ENCODE measurements around the gene OR2S2.
"Not testable (repeated sequence)": the region's sequence is repeated elsewhere in the genome, so short reads cannot be mapped to it uniquely, and the experiment has no call there.

OR2S2 gene

GRCh38 chr9:35962126-35962906, 4.4 kb upstream of the OR2S2 start:
- DNase-seq = no peak

- no peak for DNase-seq
These were observed 2.2 kb upstream of the OR2S2 start for GRCh38 chr9:35960039-35960655.

- no peak for DNase-seq
These were observed 1.3 kb downstream of the OR2S2 start for GRCh38 chr9:35956651-35957050.

GRCh38 chr9:35954942-35955546, 2.9 kb downstream of the OR2S2 start:
- DNase-seq = no peak

- DNase-seq = no peak
These were observed 5.3 kb downstream of the OR2S2 start for GRCh38 chr9:35952526-35953191.

- DNase-seq = no peak
These were observed 6.2 kb downstream of the OR2S2 start for GRCh38 chr9:35951736-35952135.

GRCh38 chr9:35948901-35949318, 9.0 kb downstream of the OR2S2 start:
- no peak for DNase-seq

GRCh38 chr9:35948451-35948850, 9.5 kb downstream of the OR2S2 start:
- DNase-seq = no peak

- peak; percentile 20 for DNase-seq
These were observed 12.5 kb downstream of the OR2S2 start for GRCh38 chr9:35945341-35946018.

GRCh38 chr9:35944841-35945240, 13.1 kb downstream of the OR2S2 start:
- DNase-seq = no peak

- DNase-seq = no peak
These were observed 13.8 kb downstream of the OR2S2 start for GRCh38 chr9:35944173-35944572.

- no peak for DNase-seq
These were observed 15.7 kb downstream of the OR2S2 start for GRCh38 chr9:35942286-35942685.

GRCh38 chr9:35940458-35941407, 17.2 kb downstream of the OR2S2 start:
- no peak for DNase-seq

- no peak for DNase-seq
These were observed 18.2 kb downstream of the OR2S2 start for GRCh38 chr9:35939679-35940250.

GRCh38 chr9:35938474-35939356, 19.2 kb downstream of the OR2S2 start:
- no peak for DNase-seq

- no peak for DNase-seq
These were observed 20.7 kb downstream of the OR2S2 start for GRCh38 chr9:35937227-35937626.

GRCh38 chr9:35935755-35936509, 22.0 kb downstream of the OR2S2 start:
- DNase-seq = no peak

- no peak for DNase-seq
These were observed 22.7 kb downstream of the OR2S2 start for GRCh38 chr9:35935261-35935660.

GRCh38 chr9:35934069-35934468, 23.9 kb downstream of the OR2S2 start:
- DNase-seq = not testable (repeated sequence)

Data from NCI-H187 treated with DMSO at 0.1 percent for 48 hours (cell line).